Epithelial cell of proximal tubule (primary cell): ENCODE results near the gene KCNJ8. TPM values are rescaled to one million over a fixed set of nuclear protein-coding genes. Genes with fewer than 3 reads are reported as not detected.
"Not testable (repeated sequence)": the region's sequence is repeated elsewhere in the genome, so short reads cannot be mapped to it uniquely, and the experiment has no call there.

Source experiments
- DNase-seq: peaks from one replicate; pipeline ENCODE4 v3.0.0-alpha.2; 2011; ENCODE audit warnings: low read depth
- H3K4me3 ChIP-seq: 2 replicates; pipeline ENCODE4 v1.5.1; 2011; ENCODE audit warnings: low read depth, mild to moderate bottlenecking, low read length
- CTCF ChIP-seq: conservative IDR thresholded peaks from 2 replicates; pipeline ENCODE4 v1.5.1; 2012; ENCODE audit warnings: low read depth, mild to moderate bottlenecking, low read length
- total RNA-seq: library from RNA; depleted of rRNA; stranded (reverse); fragments of >200 nt; gene quantifications from 2 replicates; pipeline ENCODE4 v1.2.3, GENCODE V29; 2015

Gene KCNJ8
- total RNA-seq, 1 donor from 2014 or later, result 0.06 TPM

DNA sequence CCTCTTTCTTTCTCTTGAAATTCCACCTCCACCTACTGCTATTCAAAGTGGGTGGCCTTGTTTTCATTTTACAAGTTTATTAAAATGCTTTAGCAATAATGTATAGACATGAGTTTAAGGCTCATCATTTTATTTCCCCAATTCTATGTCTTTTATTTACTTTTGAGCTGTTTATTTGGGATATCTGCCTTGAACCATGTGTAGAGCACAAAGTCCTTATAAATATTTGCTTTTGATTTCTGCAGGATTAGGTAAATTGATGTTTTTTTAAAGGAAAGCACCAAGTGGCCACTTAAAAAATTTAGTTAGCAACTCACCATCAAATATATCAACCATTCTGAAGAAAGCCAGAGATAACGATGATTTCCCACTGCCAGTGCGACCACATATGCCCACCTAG lies 39.8 kb upstream of the KCNJ8 start:
- TF ChIP-seq CTCF, result no peak
- no peak overlapping the region for H3K4me3 ChIP-seq
- DNase-seq, result no peak

- DNase-seq, result no peak
- no peak for TF ChIP-seq CTCF
- H3K4me3 ChIP-seq, result no peak overlapping the region
Measured at GRCh38 chr12:21813751-21814150, 39.2 kb upstream of the KCNJ8 start.

DNA sequence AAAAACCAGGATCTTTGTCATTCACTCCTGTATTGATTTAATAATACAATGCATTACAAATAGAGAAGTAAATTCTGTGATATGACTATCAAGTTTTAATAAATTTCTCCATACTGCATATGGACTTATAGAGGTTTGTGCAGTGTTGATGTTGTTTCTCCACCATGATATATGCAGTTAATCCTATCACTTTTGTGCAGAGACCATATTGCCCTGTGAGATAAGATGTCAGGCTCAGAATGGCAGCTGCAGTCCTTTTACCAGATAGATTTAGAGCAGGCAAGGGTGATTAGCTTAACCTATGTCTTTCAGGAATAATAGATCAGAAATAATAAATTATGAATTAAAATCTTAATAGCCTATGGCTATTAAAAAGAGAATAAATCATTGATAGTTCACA lies 38.6 kb upstream of the KCNJ8 start:
- TF ChIP-seq CTCF, result no peak
- DNase-seq, result no peak
- H3K4me3 ChIP-seq, result no peak overlapping the region

- not testable (repeated sequence) for DNase-seq, H3K4me3 ChIP-seq
Measured at GRCh38 chr12:21812340-21812739, 37.8 kb upstream of the KCNJ8 start.

- DNase-seq, result no peak
- H3K4me3 ChIP-seq, result no peak overlapping the region
- TF ChIP-seq CTCF, result no peak
Measured at GRCh38 chr12:21809100-21809499, 34.6 kb upstream of the KCNJ8 start.

- DNase-seq, result no peak
- no peak for TF ChIP-seq CTCF
- H3K4me3 ChIP-seq, result no peak overlapping the region
Measured at GRCh38 chr12:21806255-21806654, 31.7 kb upstream of the KCNJ8 start.

DNA sequence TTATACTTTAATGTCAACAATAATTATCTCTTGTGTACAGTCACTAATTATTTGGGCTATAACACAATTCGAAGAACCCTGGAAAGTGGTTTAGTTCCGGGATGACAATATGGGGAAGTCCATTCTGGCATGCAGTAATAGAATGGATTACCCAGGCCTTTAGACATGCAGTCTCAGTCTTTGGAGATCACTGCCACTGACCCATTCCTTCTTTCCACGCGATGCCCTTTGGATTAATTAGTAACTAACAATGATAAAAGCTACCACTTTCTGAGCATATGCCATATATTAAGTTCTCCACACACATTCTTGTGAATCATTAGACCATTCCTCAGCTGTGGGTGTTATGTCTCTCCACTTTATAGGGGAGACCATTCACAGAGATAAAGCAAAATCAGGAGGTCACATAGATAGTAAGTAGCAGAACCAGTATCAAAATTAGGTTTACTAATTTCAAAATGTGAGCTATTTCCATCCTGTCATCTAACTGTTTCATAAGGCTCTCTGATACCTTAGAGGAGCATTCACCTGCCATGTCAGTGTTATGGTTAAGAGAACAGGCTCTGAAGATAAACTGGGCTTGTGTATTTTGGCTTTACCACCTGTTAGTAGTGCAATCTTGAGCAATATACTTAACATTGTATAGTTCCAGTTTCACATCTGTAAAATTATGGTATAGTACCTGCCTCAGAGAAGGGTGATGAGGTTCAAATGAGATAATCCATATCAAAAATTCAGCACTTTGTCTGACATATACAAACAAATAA lies 27.2 kb upstream of the KCNJ8 start:
- H3K4me3 ChIP-seq, result no peak overlapping the region
- no peak for TF ChIP-seq CTCF
- peak; percentile 52 for DNase-seq

DNA sequence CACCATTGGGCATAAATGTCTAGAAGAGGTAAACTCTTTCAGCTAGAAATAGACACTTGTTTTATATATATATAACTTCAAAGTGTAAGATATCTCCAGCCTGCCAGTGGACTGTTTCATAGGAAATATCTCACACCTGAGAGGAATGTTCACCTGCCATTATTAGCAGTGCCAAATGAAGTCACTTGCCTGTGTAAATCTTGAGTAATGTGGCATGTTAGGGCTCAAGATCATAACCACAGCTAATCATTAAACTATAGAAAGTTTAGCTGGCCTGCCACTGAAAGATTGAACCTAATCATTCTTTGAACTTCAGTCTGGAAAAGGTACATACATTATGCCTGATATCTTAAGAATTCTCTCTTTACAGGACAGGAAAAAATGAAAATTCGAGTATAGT lies 25.5 kb upstream of the KCNJ8 start:
- no peak for DNase-seq
- TF ChIP-seq CTCF, result no peak

More for the DNA sequence above, 25.5 kb upstream of the KCNJ8 start:
- no peak overlapping the region for H3K4me3 ChIP-seq
